ENCODE measurements around the gene KTN1. TPM values are rescaled to one million over a fixed set of nuclear protein-coding genes. Genes with fewer than 3 reads are reported as not detected.

KTN1 gene
- total and polyA plus RNA-seq, 8 donors = 29.0 to 98.1 (median 71.3) TPM

DNA sequence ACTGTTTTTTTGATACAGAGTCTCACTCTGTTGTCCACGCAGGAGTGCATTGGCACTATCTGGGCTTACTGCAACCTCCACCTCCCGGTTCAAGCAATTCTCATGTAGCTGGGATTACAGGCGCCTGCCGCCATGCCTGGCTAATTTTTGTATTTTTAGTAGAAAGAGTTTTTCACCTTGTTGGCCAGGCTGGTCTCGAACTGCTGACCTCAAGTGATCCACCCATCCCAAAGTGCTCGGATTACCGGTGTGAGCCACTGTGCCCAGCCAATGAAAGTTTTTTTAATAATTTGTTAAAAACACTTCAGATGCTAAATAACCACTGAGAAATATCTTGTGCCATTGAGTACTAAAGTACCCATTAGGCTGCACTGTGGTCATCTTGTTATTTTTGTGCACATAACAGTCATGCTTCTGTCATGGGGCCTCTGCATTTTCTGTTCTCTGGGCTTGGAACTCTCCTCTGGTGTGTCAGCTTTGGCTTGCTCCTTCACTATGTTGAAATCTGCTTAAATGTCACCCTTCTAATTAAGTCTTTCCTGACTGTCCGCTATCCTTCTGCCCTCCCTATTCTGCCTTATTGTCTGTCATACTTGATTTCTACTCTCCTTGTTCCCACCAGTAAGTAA is 105.1 kb downstream of the KTN1 start:
- WGBS, 2 donors = 97 to 98% methylated on average over 8 of the region's 8 CpGs
- H3K27me3 ChIP-seq = no peaks in the 10 kb centered on the region
- ATAC-seq (no peak), FAIRE-seq (no peak), DNase-seq (no peak)
- no peak overlapping the region for H3K4me3 ChIP-seq
- H3K27ac ChIP-seq = no peak overlapping the region
- TF ChIP-seq, protein P1, sequence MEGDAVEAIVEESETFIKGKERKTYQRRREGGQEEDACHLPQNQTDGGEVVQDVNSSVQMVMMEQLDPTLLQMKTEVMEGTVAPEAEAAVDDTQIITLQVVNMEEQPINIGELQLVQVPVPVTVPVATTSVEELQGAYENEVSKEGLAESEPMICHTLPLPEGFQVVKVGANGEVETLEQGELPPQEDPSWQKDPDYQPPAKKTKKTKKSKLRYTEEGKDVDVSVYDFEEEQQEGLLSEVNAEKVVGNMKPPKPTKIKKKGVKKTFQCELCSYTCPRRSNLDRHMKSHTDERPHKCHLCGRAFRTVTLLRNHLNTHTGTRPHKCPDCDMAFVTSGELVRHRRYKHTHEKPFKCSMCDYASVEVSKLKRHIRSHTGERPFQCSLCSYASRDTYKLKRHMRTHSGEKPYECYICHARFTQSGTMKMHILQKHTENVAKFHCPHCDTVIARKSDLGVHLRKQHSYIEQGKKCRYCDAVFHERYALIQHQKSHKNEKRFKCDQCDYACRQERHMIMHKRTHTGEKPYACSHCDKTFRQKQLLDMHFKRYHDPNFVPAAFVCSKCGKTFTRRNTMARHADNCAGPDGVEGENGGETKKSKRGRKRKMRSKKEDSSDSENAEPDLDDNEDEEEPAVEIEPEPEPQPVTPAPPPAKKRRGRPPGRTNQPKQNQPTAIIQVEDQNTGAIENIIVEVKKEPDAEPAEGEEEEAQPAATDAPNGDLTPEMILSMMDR (IDR thresholded peaks at IDR 0.05) = no peak
- H3K4me1 ChIP-seq = no peaks in the 10 kb centered on the region
- peaks cover 0 to 9% (median 5%) of the 10 kb centered on the region in 3 donors for H3K36me3 ChIP-seq
- no peaks in the 10 kb centered on the region for H3K9me3 ChIP-seq
- intact Hi-C loops (cut with DNase I) = no loop called here

DNA sequence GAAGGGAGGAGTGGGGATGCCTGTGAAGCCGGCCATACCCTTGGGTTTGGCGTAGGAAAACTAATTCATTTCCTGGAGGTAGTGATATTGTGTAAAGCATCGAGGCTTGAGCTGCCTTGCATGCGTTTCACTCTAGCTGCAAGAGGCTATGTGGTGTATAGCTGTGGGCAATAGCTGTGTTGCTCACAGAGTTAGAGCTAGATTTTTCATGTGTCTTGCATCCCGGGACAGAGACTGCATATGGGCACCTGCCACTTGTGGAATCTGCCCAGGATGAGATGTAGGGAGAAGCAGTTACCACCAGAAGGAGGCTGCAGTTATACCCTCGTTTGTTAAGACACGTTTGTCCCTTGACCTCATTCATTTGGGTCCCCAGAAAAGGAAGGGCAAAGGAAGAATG is 106.7 kb downstream of the KTN1 start:
- H3K9me3 ChIP-seq = no peaks in the 10 kb centered on the region
- peaks cover 0 to 9% (median 0%) of the 10 kb centered on the region in 3 donors for H3K36me3 ChIP-seq
- intact Hi-C loops (cut with DNase I) = no loop called here
- no peaks in the 10 kb centered on the region for H3K27me3 ChIP-seq
- DNase-seq (no peak), FAIRE-seq (no peak), ATAC-seq (no peak)
- 85 to 97% methylated on average over 7 of the region's 7 CpGs for WGBS, 2 donors
- no peak overlapping the region for H3K4me3 ChIP-seq
- TF ChIP-seq, protein P1 (IDR thresholded peaks at IDR 0.05) = no peak
- no peak overlapping the region for H3K27ac ChIP-seq
- no peaks in the 10 kb centered on the region for H3K4me1 ChIP-seq

DNA sequence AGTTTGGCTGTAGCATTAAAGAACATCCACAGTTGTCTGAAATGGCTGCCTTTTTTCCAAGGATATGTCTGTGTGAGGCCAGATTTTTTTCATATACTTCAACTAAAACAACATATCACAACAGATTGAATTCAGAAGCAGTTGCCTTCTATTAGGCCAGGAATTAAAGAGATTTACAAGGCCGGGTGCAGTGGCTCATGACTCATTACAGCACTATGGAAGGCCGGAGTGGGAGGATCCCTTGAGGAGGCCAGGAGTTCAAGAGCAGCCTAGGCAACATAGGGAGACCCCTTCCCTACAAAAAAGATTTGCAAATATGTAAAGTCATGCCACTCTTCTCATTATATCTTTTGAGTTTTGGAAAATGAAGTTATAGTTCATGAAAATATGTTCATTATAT is 108.6 kb downstream of the KTN1 start:
- Histone ChIP-seq H3K9me3 (no peaks in the 10 kb centered on the region), H3K27me3 (no peaks in the 10 kb centered on the region), H3K4me1 (no peaks in the 10 kb centered on the region), H3K36me3 (peaks cover 0 to 9% (median 0%) of the 10 kb centered on the region in 3 donors), H3K4me3 (no peak overlapping the region), H3K27ac (no peak overlapping the region)
- ATAC-seq (no peak), FAIRE-seq (no peak), DNase-seq (no peak)
- 93 to 100% methylated on average over 2 of the region's 2 CpGs for WGBS, 2 donors
- TF ChIP-seq, protein P1 (IDR thresholded peaks at IDR 0.05) = no peak
- intact Hi-C loops (cut with DNase I) = no loop called here

DNA sequence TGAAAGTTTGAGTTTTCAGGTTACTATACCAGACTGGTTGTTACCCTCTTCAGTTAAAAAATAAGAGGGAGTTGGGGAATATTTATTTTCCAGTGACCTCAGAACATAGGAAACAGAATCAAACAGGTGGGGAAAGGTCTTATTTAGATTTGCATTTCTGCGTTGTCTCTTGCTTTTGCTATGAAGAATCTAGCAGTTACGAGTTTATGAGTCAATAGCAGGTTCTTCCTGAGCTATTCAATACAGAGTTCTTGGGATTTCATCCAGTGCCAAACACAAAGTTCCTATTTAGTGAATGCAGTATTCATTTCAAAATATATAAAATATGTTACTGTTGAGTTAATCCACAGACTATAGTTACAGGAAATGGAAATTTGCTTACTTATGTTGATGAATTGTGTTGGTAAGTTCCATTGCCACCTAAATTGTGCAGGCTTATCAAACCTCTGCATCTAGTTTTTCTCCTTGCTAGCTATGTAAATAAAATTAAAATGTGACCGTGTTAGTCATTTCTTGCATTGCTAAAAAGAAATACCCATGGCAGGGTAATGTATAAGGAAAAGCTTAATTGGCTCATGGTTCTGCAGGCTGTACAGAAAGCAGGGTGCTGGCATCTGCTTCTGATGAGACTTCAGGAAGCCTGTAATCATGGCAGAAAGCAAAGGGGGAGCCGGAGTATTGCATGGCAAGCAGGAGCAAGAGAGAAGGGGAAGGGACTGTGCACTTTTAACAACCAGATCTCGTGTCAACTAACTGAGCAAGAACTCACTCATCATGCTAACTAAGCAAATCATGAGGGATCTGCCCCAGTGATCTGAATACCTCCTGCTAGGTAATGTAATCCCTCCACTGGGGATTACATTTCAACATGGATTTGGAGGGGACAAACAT is 110.2 kb downstream of the KTN1 start:
- DNase-seq = no peak
- peaks cover 0 to 4% (median 0%) of the 10 kb centered on the region in 3 donors for H3K36me3 ChIP-seq
- H3K4me3 ChIP-seq = no peak overlapping the region
- no peaks in the 10 kb centered on the region for H3K9me3 ChIP-seq
- TF ChIP-seq, protein P1 (IDR thresholded peaks at IDR 0.05) = no peak
- intact Hi-C loops (cut with DNase I) = no loop called here
- no peaks in the 10 kb centered on the region for H3K27me3 ChIP-seq
- WGBS, 2 donors = 78 to 84% methylated on average over 5 of the region's 5 CpGs
- no peak for FAIRE-seq
- ATAC-seq = no peak
- H3K27ac ChIP-seq = no peak overlapping the region
- no peaks in the 10 kb centered on the region for H3K4me1 ChIP-seq

DNA sequence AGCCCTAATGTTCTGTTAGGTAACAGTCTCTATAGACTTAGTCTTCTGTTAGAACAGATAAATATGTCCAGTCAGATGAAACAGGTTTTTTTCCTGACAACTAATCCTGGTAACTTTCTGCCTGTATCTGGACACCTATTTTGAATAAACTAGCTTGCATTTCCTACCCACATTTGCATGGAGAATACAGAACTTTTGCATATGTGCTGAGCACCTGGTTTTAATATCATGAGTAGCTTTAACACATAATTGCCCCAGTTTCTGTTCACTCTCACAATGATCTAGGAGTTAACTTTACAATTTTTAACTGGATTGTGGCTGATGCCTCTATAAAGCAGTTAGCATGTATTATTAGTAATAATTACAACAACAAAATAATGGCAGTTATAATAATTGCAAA is 111.7 kb downstream of the KTN1 start:
- FAIRE-seq (no peak), ATAC-seq (no peak), DNase-seq (no peak)
- H3K36me3 ChIP-seq = no peaks in the 10 kb centered on the region
- no peak overlapping the region for H3K27ac ChIP-seq
- H3K9me3 ChIP-seq = no peaks in the 10 kb centered on the region
- TF ChIP-seq, protein P1 (IDR thresholded peaks at IDR 0.05) = no peak
- no peaks in the 10 kb centered on the region for H3K4me1 ChIP-seq
- intact Hi-C loops (cut with DNase I) = no loop called here
- no peak overlapping the region for H3K4me3 ChIP-seq
- no peaks in the 10 kb centered on the region for H3K27me3 ChIP-seq
